Activated CD4-positive, alpha-beta T cell treated with anti-CD3 and anti-CD28 coated beads, Interleukin-2, amount 50 U/mL, for 4 hours (primary cell): Measurements from ENCODE around the gene CEPT1.

Experiments
- DNase-seq, 2 experiments: peaks; one replicate each; pipeline ENCODE4 v3.0.0-alpha.2; 2020

The CEPT1 gene

GRCh38 chr1:111234258-111234657 is 94.2 kb downstream of the CEPT1 start:
- no peak for DNase-seq
